Activated CD8-positive, alpha-beta T cell treated with anti-CD3 and anti-CD28 coated beads for 36 hours (primary cell): ENCODE data around the gene GSTP1. TPM values are rescaled to one million over a fixed set of nuclear protein-coding genes. Genes with fewer than 3 reads are reported as not detected.

Source experiments
- ATAC-seq: fragments of 200-7000 bp; cut with Tn5 transposase; one replicate; pipeline ENCODE4 v1.10.0; 2021; ENCODE audit warnings: mild to moderate bottlenecking, moderate library complexity
- CTCF ChIA-PET: fragments of 350-600 bp; sonication (Branson Sonifier 250); formaldehyde crosslinking; loops from one replicate; lab custom pipeline; 2021; ENCODE audit warnings: antibody characterized with exemption; lab: Charles Lee
- POLR2A ChIA-PET: fragments of 350-600 bp; sonication (Branson Sonifier 250); formaldehyde crosslinking; loops from one replicate; lab custom pipeline; 2021; ENCODE audit warnings: antibody characterized with exemption; lab: Charles Lee
- DNase-seq: peaks from one replicate; pipeline ENCODE4 v3.0.0-alpha.2; 2020
- H3K27ac Mint-ChIP-seq: one replicate; pipeline ENCODE4 v1.8.0; 2021; ENCODE audit warnings: mild to moderate bottlenecking, mixed read lengths
- H3K27me3 Mint-ChIP-seq: one replicate; pipeline ENCODE4 v1.8.0; 2021; ENCODE audit warnings: mixed read lengths
- H3K36me3 Mint-ChIP-seq: one replicate; pipeline ENCODE4 v1.8.0; 2021; ENCODE audit warnings: low read depth, mixed read lengths
- H3K4me1 Mint-ChIP-seq: one replicate; pipeline ENCODE4 v1.8.0; 2021; ENCODE audit warnings: low read depth, mixed read lengths
- H3K4me3 Mint-ChIP-seq: one replicate; pipeline ENCODE4 v1.8.0; 2021; ENCODE audit warnings: mild to moderate bottlenecking, moderate library complexity, mixed read lengths
- H3K9me3 Mint-ChIP-seq: one replicate; pipeline ENCODE4 v1.8.0; 2021; ENCODE audit warnings: mixed read lengths
- CTCF ChIP-seq: fragments of 200-600 bp; IDR thresholded peaks from one replicate; pipeline ENCODE4 v1.8.0; 2022; ENCODE audit warnings: antibody characterized with exemption, mild to moderate bottlenecking
- intact Hi-C: fragments of 100-400 bp; cut with micrococcal nuclease; formaldehyde crosslinking; loops from one replicate; pipeline ENCODE4 v1.10.0; 2022
- total RNA-seq, 2 experiments: library from RNA; stranded (reverse); gene quantifications; one replicate each; pipeline ENCODE4 v1.2.3, GENCODE V29; 2021

The GSTP1 gene
- total RNA-seq = 100 to 1,000 TPM; 467 to 472 TPM

- Mint-ChIP-seq H3K27me3 (peaks cover 7% of the 10 kb centered on the region), H3K4me3 (peak within 1 kb of the TSS; percentile 86), H3K9me3 (peaks cover 8% of the 10 kb centered on the region), H3K36me3 (peaks cover 41% of the 10 kb centered on the region), H3K4me1 (peaks cover 42% of the 10 kb centered on the region), H3K27ac (peak within 1 kb of the TSS; percentile 89)
- ATAC-seq (peak; percentile 91), DNase-seq (peak; percentile 89)
- CTCF ChIA-PET = interaction anchor here (0.7 to 3.6 kb wide), 12 partner anchors 9 to 266 kb away, joined by 3 to 18 read pairs (median 4); partner anchors contain the start of gene NUDT8
- POLR2A ChIA-PET = interaction anchor here (0.6 to 2.5 kb wide), 8 partner anchors 12 to 165 kb away, joined by 3 to 8 read pairs (median 4); partner anchors contain the start of gene NUDT8
- peak; percentile 71 for TF ChIP-seq CTCF
- intact Hi-C loops = no loop called here
Measured at GRCh38 chr11:67583247-67584204, at the start of gene GSTP1. TSS of gene GSTP1 (plus strand) at chr11:67583812. CDS start at chr11:67583844, 32 bp downstream.

GRCh38 chr11:67534070-67534679 lies 49.4 kb upstream of the GSTP1 start:
- no peak overlapping the region for H3K4me3 Mint-ChIP-seq
- DNase-seq = no peak
- no peak overlapping the region for H3K27ac Mint-ChIP-seq
- peaks cover 4% of the 10 kb centered on the region for H3K36me3 Mint-ChIP-seq
- POLR2A ChIA-PET = no interaction called here
- CTCF ChIA-PET = interaction anchor here (0.7 kb wide), 1 partner anchor 152 kb away, joined by 3 read pairs; no protein-coding TSS in a partner anchor
- H3K27me3 Mint-ChIP-seq = no peaks in the 10 kb centered on the region
- H3K4me1 Mint-ChIP-seq = no peaks in the 10 kb centered on the region
- H3K9me3 Mint-ChIP-seq = peaks cover 14% of the 10 kb centered on the region
- TF ChIP-seq CTCF = no peak
- ATAC-seq = no peak
- intact Hi-C loops = no loop called here

- ChIA-PET POLR2A (no interaction called here), CTCF (no interaction called here)
- Mint-ChIP-seq H3K27ac (no peak overlapping the region), H3K27me3 (no peaks in the 10 kb centered on the region), H3K9me3 (peaks cover 14% of the 10 kb centered on the region), H3K36me3 (peaks cover 4% of the 10 kb centered on the region), H3K4me1 (no peaks in the 10 kb centered on the region), H3K4me3 (no peak overlapping the region)
- DNase-seq (no peak), ATAC-seq (no peak)
- intact Hi-C loops = no loop called here
- no peak for TF ChIP-seq CTCF
Measured at GRCh38 chr11:67535561-67535960, 48.1 kb upstream of the GSTP1 start.

GRCh38 chr11:67538306-67538705 lies 45.3 kb upstream of the GSTP1 start:
- H3K27me3 Mint-ChIP-seq = no peaks in the 10 kb centered on the region
- DNase-seq = no peak
- ChIA-PET CTCF (interaction anchor here (1.0 kb wide), 1 partner anchor 8 kb away, joined by 3 read pairs; no protein-coding TSS in a partner anchor), POLR2A (no interaction called here)
- intact Hi-C loops = no loop called here
- H3K4me1 Mint-ChIP-seq = no peaks in the 10 kb centered on the region
- no peak overlapping the region for H3K27ac Mint-ChIP-seq
- H3K36me3 Mint-ChIP-seq = peaks cover 4% of the 10 kb centered on the region
- H3K4me3 Mint-ChIP-seq = no peak overlapping the region
- no peak for TF ChIP-seq CTCF
- ATAC-seq = no peak
- peaks cover 10% of the 10 kb centered on the region for H3K9me3 Mint-ChIP-seq
